Esophagus muscularis mucosa (tissue), 4 donors: ENCODE measurements around the gene ZFYVE19. TPM values are rescaled to one million over a fixed set of nuclear protein-coding genes. Genes with fewer than 3 reads are reported as not detected.
"Not testable (repeated sequence)": the region's sequence is repeated elsewhere in the genome, so short reads cannot be mapped to it uniquely, and the experiment has no call there.

Source experiments
- DNase-seq: peaks from one replicate; pipeline ENCODE4 v3.0.0-alpha.2; 2017; ENCODE audit errors: extremely low spot score
- H3K27ac ChIP-seq, 4 donors: fragments of 200-600 bp; sonication (generic); replicated peaks in 1 of 4; 1 replicate in 3 of 4; 2 replicates in 1 of 4; pipeline ENCODE4 v1.5.1; 2016 to 2019; ENCODE audit warnings: mild to moderate bottlenecking in 1 of 4
- H3K27me3 ChIP-seq, 4 donors: fragments of 200-600 bp; sonication (generic); one replicate each; pipeline versions ENCODE4 v1.5.1 to v1.6.0; 2016 to 2019
- H3K36me3 ChIP-seq, 4 donors: fragments of 200-600 bp; sonication (generic); one replicate each; pipeline ENCODE4 v1.5.1; 2016 to 2019
- H3K4me1 ChIP-seq, 4 donors: fragments of 200-600 bp; sonication (generic); one replicate each; pipeline ENCODE4 v1.5.1; 2016 to 2019
- H3K4me3 ChIP-seq, 4 donors: fragments of 200-600 bp; sonication (generic); 1 replicate in 2 of 4; 2 replicates in 2 of 4; pipeline ENCODE4 v1.5.1; 2016 to 2019; ENCODE audit warnings: mild to moderate bottlenecking in 4 of 4, moderate library complexity in 1 of 4
- H3K9me3 ChIP-seq, 4 donors: fragments of 200-600 bp; sonication (generic); 1 replicate in 3 of 4; 2 replicates in 1 of 4; pipeline ENCODE4 v1.5.1; 2016 to 2019
- CTCF ChIP-seq, 3 experiments: fragments of 200-600 bp in 2 of 3; fragments of 450-650 bp in 1 of 3; sonication (generic) in 2 of 3; IDR thresholded peaks; one replicate each; pipeline ENCODE4 v1.5.1; 2017 to 2019; ENCODE audit warnings: antibody characterized with exemption in 3 of 3, mild to moderate bottlenecking in 2 of 3, moderate library complexity in 1 of 3
- EP300 ChIP-seq: sonication (generic); formaldehyde crosslinking; IDR thresholded peaks from one replicate; pipeline ENCODE4 v1.6.1; 2017; ENCODE audit warnings: antibody characterized with exemption
- POLR2A ChIP-seq: fragments of 450-650 bp; IDR thresholded peaks from one replicate; pipeline ENCODE4 v1.6.1; 2017; ENCODE audit warnings: antibody characterized with exemption, moderate library complexity, mild to moderate bottlenecking, low read depth
- POLR2AphosphoS5 ChIP-seq, 2 donors: sonication (generic); formaldehyde crosslinking; IDR thresholded peaks; one replicate each; pipeline ENCODE4 v1.6.1; 2017; ENCODE audit warnings: antibody characterized with exemption in 2 of 2
- WGBS: methylation state at CpG from one replicate; pipeline ENCODE4 v1.1.5; 2018; 5-methylcytosine and 5-hydroxymethylcytosine counted together
- intact Hi-C: fragments of 100-400 bp; cut with DNase I; formaldehyde crosslinking; loops from one replicate; pipeline ENCODE4 v1.15.1; 2023
- small RNA-seq, 3 donors: library from RNA; depleted of rRNA; stranded (forward); fragments of <200 nt; gene quantifications; one replicate each; pipeline ENCODE3, GENCODE V24; 2016
- total RNA-seq, 4 donors: library from RNA; depleted of rRNA; stranded (reverse); fragments of >200 nt; gene quantifications; one replicate each; pipeline versions ENCODE4 v1.1.0 to v1.2.1, GENCODE V29; 2016

ZFYVE19 gene
- total RNA-seq, 4 donors from 2014 or later: 14.4 to 36.8 (median 18.8) TPM

GRCh38 chr15:40858706-40859105 is 51.8 kb downstream of the ZFYVE19 start:
- Histone ChIP-seq H3K9me3 (no peaks in the 10 kb centered on the region), H3K36me3 (no peaks in the 10 kb centered on the region), H3K27me3 (peaks cover 0 to 53% (median 0%) of the 10 kb centered on the region in 4 donors), H3K27ac (no peak overlapping the region), H3K4me3 (no peak overlapping the region), H3K4me1 (peaks cover 0 to 15% (median 6%) of the 10 kb centered on the region in 4 donors)
- intact Hi-C loops: loop anchor here (5.0 kb wide), 1 partner anchor 329 kb away; no protein-coding TSS in a partner anchor
- 72% methylated on average over 10 of the region's 10 CpGs for WGBS
- no peak for DNase-seq
- TF ChIP-seq POLR2A (no peak), CTCF (IDR thresholded peaks at IDR 0.05) (no peak), POLR2AphosphoS5 (IDR thresholded peaks at IDR 0.05) (no peak), EP300 (no peak)

GRCh38 chr15:40859206-40859851 is 52.4 kb downstream of the ZFYVE19 start:
- Histone ChIP-seq H3K4me3 (no peak overlapping the region), H3K27me3 (peaks cover 0 to 51% (median 0%) of the 10 kb centered on the region in 4 donors), H3K4me1 (peaks cover 0 to 19% (median 6%) of the 10 kb centered on the region in 4 donors), H3K9me3 (no peaks in the 10 kb centered on the region), H3K27ac (no peak overlapping the region), H3K36me3 (no peaks in the 10 kb centered on the region)
- TF ChIP-seq CTCF (IDR thresholded peaks at IDR 0.05): peak; percentile 48 to 64 (median 48)
- no peak for TF ChIP-seq EP300
- no peak for DNase-seq
- intact Hi-C loops: loop anchor here (5.0 kb wide), 1 partner anchor 328 kb away; no protein-coding TSS in a partner anchor
- WGBS: 44% methylated on average over 18 of the region's 18 CpGs

- 72% methylated on average over 4 of the region's 4 CpGs for WGBS
- H3K27me3 ChIP-seq: peaks cover 0 to 40% (median 0%) of the 10 kb centered on the region in 4 donors
- DNase-seq, H3K36me3 ChIP-seq, H3K4me3 ChIP-seq, intact Hi-C loops, H3K9me3 ChIP-seq, H3K27ac ChIP-seq: not testable (repeated sequence)
- peaks cover 0 to 19% (median 6%) of the 10 kb centered on the region in 4 donors for H3K4me1 ChIP-seq
Measured at GRCh38 chr15:40861147-40861546, 54.3 kb downstream of the ZFYVE19 start.

- DNase-seq: no peak
- no peak for TF ChIP-seq POLR2AphosphoS5 (IDR thresholded peaks at IDR 0.05)
- no peak for TF ChIP-seq CTCF (IDR thresholded peaks at IDR 0.05)
- no peak for TF ChIP-seq EP300
- no peak for TF ChIP-seq POLR2A
- 56% methylated on average over 4 of the region's 4 CpGs for WGBS
- no peak overlapping the region for H3K27ac ChIP-seq
- H3K36me3 ChIP-seq: no peaks in the 10 kb centered on the region
- intact Hi-C loops: no loop called here
- H3K4me1 ChIP-seq: peaks cover 0 to 9% (median 0%) of the 10 kb centered on the region in 4 donors
- H3K27me3 ChIP-seq: peaks cover 0 to 34% (median 0%) of the 10 kb centered on the region in 4 donors
- no peak overlapping the region for H3K4me3 ChIP-seq
- H3K9me3 ChIP-seq: no peaks in the 10 kb centered on the region
Measured at GRCh38 chr15:40863660-40864270, 56.9 kb downstream of the ZFYVE19 start.

Small RNA genes within 50 kb of the gene (small RNA-seq; reads per million reads assigned to genes)
- 0 reads per million in 3 donors for gene SUMO2P15

Other genes starting within 250 kb of the ZFYVE19 start
- 10 to 100 TPM; 24.9 to 38.3 (median 36.0) TPM for gene CCDC32, start 242.0 kb upstream of the ZFYVE19 start, total RNA-seq
- gene RPUSD2, start 237.8 kb upstream of the ZFYVE19 start, total RNA-seq: 10 to 100 TPM in 3 of 4 donors, 1 to 10 TPM in 1; 8.7 to 13.5 (median 10.6) TPM
- under 1 TPM in 3 of 4 donors, not detected in 1; 0.06 to 0.63 (median 0.17) TPM for gene KNL1, start 212.8 kb upstream of the ZFYVE19 start, total RNA-seq
- gene RAD51, start 111.9 kb upstream of the ZFYVE19 start, total RNA-seq: under 1 TPM in 3 of 4 donors, not detected in 1; 0.50 to 0.92 (median 0.71) TPM
- gene RMDN3, start 51.8 kb upstream of the ZFYVE19 start, total RNA-seq: 10 to 100 TPM; 29.5 to 34.9 (median 31.5) TPM
- gene GCHFR, start 43.0 kb upstream of the ZFYVE19 start, total RNA-seq: 10 to 100 TPM in 3 of 4 donors, 1 to 10 TPM in 1; 6.6 to 13.9 (median 11.8) TPM
- gene C15orf62, start 37.1 kb upstream of the ZFYVE19 start, total RNA-seq: 1 to 10 TPM in 1 of 4 donors, under 1 TPM in 2, not detected in 1; under 0.01 to 1.1 (median 0.57) TPM
- gene DNAJC17, start 384 bp downstream of the ZFYVE19 start, total RNA-seq: 10 to 100 TPM in 3 of 4 donors, 1 to 10 TPM in 1; 10.0 to 23.8 (median 13.9) TPM
- gene PPP1R14D, start 21.6 kb downstream of the ZFYVE19 start, total RNA-seq: not detected
- 1 to 10 TPM in 3 of 4 donors, under 1 TPM in 1; 0.99 to 2.8 (median 1.8) TPM for gene SPINT1, start 37.0 kb downstream of the ZFYVE19 start, total RNA-seq
- gene RHOV, start 67.1 kb downstream of the ZFYVE19 start, total RNA-seq: not detected
- gene VPS18, start 87.4 kb downstream of the ZFYVE19 start, total RNA-seq: 10 to 100 TPM; 28.7 to 36.6 (median 32.2) TPM
- 10 to 100 TPM in 1 of 4 donors, 1 to 10 TPM in 3; 1.7 to 12.6 (median 7.5) TPM for gene DLL4, start 122.3 kb downstream of the ZFYVE19 start, total RNA-seq
- 1 to 10 TPM in 3 of 4 donors, under 1 TPM in 1; 0.66 to 3.6 (median 1.3) TPM for gene CHAC1, start 146.4 kb downstream of the ZFYVE19 start, total RNA-seq